Endothelial cell of hepatic sinusoid (primary cell): ENCODE data around the gene HSD17B8.

Experiments used
- in situ Hi-C: cut with HindIII; loops from 2 replicates; pipeline ENCODE4 v1.10.0; 2017; ENCODE audit warnings: low sequenced_read_pairs

The HSD17B8 gene

DNA sequence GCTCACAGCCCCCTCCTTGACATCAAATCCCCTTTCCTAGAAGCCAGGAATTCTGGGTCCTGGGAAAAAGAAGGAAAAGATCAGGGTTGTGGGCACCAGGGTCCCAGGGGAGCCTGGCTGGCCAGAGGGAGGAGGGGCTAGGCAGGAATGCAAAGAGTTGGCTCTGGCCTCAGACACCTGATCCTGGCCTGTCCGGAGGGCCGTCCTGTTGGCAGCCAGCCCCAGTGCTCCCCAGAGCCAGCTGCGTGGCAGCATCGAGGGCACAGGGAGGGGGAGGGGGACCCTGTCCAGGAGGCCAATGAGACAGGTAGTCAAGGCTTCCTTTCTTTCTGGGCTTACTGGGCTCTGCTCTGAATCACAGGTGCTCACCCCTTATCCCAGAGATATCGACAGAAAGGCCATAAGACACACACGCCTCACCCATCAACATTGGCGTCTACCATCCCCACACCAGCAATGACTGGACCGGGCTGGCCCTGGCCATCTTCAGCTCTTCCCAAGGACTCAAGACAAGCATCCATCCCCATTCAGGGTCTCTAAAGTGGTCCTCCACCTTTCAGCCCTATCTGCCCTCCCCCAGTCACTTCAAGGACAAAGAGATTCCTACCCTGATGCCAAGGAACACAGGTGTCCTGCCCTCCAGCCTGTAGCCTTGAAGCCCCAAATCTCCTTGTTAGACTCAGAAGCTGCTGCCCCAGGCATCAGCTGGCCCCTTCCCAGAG is 12.9 kb upstream of the HSD17B8 start:
- in situ Hi-C loops = no loop called here

- in situ Hi-C loops = no loop called here
These were observed 12.3 kb upstream of the HSD17B8 start, which contains the start of gene COL11A2 for GRCh38 chr6:33192105-33192646. TSS of gene COL11A2 (minus strand) at chr6:33192467. CDS start at chr6:33192240, 227 bp downstream.

GRCh38 chr6:33192671-33193602 is 11.5 kb upstream of the HSD17B8 start:
- in situ Hi-C loops = no loop called here

DNA sequence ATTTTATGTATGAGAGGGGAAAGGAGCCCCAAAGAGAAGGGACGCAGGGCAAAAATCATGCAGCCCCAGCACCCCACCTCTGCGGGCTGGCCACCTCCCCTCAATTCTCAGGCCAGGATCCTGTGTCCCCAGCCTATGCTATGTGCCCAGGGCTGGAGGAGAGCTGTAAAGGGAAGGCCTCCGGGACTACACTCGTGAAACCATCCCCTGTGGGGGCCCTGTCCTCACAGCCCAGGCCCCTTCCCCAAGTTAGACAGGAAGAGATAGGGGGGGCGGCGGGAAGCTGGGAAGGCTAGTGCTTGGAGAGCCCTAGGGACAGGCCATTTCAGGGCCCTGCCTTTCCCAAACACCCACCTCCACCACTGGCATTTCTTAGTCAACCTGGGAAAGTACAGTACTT is 10.8 kb upstream of the HSD17B8 start:
- in situ Hi-C loops = no loop called here

DNA sequence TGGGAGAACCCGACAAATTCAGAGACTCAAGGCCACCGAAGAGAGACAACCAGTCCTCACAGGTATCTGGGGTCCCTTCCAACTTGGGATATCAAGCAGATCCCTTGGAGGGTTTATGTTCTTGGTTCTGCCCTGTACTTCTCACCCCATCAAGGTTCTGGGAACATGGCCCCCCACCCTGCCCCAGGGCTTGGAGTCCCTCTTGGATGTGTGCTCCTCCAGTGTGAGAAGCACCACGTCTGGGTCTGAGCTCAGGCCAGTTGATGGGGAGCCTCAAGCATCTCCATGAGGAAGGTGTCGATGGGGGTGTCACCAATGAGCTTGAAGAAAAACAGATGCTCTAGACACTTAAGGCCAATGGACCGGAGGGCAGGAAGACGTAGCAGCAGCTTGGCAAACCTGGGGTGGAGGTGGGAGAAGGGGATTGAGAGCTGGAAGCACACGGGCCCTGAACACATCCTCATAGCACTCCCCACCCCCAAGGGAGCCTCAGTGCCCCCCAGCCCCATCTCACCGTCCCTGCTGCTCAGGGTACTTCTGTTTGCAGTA is 9.9 kb upstream of the HSD17B8 start:
- in situ Hi-C loops = no loop called here

GRCh38 chr6:33195304-33196165 is 8.9 kb upstream of the HSD17B8 start:
- in situ Hi-C loops = no loop called here

- in situ Hi-C loops = no loop called here
These were observed 6.9 kb upstream of the HSD17B8 start for GRCh38 chr6:33197431-33198048.

DNA sequence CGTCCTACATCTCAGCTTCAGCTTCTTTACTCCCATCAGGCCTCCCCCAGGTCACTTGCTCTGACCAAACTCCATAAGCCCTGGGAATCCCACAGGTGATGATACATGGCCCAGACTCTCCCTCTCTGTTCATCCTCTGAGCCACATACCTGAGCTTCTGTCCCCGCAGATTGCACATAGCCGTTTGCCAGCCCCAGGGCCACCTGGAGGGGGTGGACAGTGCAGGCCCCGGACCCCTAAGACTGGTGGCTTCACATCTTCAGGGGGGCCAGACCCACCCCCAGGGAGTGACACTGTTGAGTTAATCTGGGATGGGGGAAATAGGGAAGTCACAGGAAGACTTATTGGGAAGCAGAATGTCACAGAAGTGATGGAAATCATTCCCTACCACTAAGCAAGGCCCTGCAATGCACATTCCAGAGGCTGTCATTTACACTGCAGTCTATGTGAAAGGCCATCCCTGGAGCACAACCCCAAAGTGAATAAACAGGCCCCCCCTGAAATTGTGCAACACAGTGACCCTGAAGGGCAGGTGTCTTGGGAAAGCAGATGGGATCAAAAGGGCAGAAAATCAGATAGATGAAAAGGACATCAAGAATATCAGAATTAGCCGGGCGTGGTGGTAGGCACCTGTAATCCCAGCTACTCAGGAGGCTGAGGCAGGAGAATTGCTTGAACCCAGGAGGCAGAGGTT is 6.1 kb upstream of the HSD17B8 start:
- in situ Hi-C loops = no loop called here

- in situ Hi-C loops = no loop called here
These were observed 5.5 kb upstream of the HSD17B8 start for GRCh38 chr6:33198853-33199436.

DNA sequence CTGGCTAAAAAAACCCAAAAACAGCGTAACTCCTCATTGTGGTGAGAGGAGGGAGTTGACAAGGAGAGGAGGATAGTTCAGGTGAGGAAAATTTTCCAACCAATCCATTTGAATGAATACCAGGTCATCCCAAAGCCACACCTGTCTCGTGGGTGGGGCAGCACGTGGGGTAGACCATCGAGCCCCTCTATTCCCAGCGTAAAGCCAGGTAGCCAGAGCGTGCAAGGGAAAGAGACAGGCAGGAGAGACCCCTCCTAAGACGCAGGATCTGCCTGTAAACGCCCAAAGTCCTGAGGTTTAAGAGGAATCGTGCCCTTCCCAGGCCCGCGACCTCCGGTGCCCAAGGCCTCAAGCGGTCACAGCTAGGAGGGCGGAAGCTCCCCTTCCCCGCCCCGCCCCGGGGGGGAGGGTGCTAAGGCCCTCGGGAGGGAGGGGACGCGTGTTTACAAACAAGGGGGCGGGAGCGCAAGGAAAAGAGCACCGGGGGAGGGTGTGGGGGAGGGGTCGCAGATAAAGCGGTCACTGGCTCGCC is 4.7 kb upstream of the HSD17B8 start:
- in situ Hi-C loops = no loop called here

GRCh38 chr6:33200219-33201146 is 4.0 kb upstream of the HSD17B8 start, which contains the start of the genes RXRB and SLC39A7:
TSS of gene RXRB (minus strand) at chr6:33200665. CDS start at chr6:33200476, 189 bp downstream.
TSS of gene SLC39A7 (plus strand) at chr6:33200867. CDS start at chr6:33201246, 379 bp downstream.
- in situ Hi-C loops = no loop called here

DNA sequence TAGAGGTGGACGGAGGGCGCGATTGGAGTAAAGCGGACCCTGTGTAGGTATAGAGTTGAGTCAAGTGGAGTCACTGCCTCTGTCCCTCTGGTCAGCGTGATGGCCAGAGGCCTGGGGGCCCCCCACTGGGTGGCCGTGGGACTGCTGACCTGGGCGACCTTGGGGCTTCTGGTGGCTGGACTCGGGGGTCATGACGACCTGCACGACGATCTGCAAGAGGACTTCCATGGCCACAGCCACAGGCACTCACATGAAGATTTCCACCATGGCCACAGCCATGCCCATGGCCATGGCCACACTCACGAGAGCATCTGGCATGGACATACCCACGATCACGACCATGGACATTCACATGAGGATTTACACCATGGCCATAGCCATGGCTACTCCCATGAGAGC is 3.3 kb upstream of the HSD17B8 start:
- in situ Hi-C loops = no loop called here

DNA sequence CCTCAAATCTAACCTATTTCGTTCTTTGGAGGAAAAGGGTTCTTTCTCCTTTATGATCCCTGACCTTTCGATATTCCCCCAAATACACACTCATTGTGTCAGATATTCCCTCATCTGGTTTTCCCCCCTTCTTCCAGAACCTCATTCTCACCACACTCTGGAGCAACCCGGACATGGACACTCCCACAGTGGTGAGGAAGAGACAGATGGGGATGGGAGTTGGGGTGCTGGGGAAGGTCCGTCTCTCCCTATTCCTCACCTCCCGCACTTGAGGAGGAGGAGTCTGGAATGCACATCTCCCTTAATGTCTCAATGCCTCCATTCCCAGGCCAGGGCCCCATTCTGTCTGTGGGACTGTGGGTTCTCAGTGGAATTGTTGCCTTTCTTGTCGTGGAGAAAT is 2.5 kb upstream of the HSD17B8 start:
- in situ Hi-C loops = no loop called here

- in situ Hi-C loops = no loop called here
These were observed 1.7 kb upstream of the HSD17B8 start for GRCh38 chr6:33202799-33203198.

DNA sequence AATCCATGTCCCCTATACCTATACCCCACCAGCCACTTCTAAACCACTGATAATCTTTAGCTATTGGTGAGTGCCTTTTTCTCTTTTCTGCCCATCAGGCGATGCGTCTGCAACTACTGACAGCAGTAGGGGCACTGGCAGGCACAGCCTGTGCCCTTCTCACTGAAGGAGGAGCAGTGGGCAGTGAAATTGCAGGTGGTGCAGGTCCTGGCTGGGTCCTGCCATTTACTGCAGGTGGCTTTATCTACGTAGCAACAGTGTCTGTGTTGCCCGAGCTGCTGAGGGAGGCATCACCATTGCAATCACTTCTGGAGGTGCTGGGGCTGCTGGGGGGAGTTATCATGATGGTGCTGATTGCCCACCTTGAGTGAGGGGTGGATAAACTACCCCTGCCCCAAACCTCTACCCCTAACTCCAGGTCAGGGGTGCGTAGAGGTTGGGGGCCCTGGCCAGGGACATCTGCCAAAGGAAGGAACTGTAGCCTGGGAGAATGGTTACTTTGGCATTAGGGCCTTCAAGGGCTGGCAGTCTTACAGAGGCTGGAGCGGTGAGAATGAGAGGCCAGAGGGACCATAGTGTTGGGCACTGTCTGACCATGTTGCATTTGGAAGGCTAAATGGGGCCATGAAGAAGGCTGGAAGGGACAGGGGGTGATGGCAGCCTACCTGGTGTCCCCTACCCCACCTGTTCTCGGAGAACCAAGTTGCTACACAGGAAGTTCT is 851 bp upstream of the HSD17B8 start:
- in situ Hi-C loops = no loop called here

- in situ Hi-C loops = no loop called here
These were observed 365 bp upstream of the HSD17B8 start for GRCh38 chr6:33204165-33204414.
